GM06990 (cell line): ENCODE data around the gene ORC3.
"Not testable (repeated sequence)": the region's sequence is repeated elsewhere in the genome, so short reads cannot be mapped to it uniquely, and the experiment has no call there.

Experiments
- DNase-seq: peaks from one replicate; pipeline ENCODE4 v3.0.0-alpha.2; 2011; ENCODE audit not compliant: insufficient read length; ENCODE audit errors: extremely low read depth
- H3K27me3 ChIP-seq: replicated peaks from 2 replicates; pipeline ENCODE4 v1.6.0; 2011; ENCODE audit warnings: low read length; ENCODE audit not compliant: control insufficient read depth, insufficient read depth
- H3K36me3 ChIP-seq: 2 replicates; pipeline ENCODE4 v1.5.1; 2011; ENCODE audit warnings: low read length; ENCODE audit not compliant: control insufficient read depth, insufficient read depth
- H3K4me3 ChIP-seq: replicated peaks from 2 replicates; pipeline ENCODE4 v1.5.1; 2011; ENCODE audit warnings: low read depth, mild to moderate bottlenecking, control low read depth, low read length
- TF ChIP-seq, protein P1 (sequence below): IDR thresholded peaks from 2 replicates; pipeline ENCODE4 v1.5.1; 2011; ENCODE audit warnings: low read length, control low read depth, mild to moderate bottlenecking, inconsistent platforms; ENCODE audit not compliant: insufficient read depth, poor library complexity, severe bottlenecking

The ORC3 gene

DNA sequence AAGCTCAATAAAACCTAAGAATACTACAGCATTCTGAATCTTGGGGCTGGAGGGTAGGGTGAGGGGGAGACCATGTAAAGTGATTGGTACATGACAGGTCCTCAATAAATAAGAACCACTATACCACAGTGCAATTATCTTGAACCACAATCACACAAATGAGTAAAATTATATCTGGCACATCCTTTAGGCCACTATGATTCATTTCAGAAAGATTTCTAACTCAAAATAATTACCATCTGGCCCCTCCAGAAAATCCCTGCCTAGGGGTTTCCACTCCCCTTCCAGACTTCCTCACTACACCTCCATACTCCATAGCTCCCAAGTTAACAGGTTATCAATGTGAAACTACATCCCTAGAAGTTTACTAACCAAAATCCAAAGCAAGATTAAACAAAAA is 92.4 kb downstream of the ORC3 start:
- TF ChIP-seq, protein P1, sequence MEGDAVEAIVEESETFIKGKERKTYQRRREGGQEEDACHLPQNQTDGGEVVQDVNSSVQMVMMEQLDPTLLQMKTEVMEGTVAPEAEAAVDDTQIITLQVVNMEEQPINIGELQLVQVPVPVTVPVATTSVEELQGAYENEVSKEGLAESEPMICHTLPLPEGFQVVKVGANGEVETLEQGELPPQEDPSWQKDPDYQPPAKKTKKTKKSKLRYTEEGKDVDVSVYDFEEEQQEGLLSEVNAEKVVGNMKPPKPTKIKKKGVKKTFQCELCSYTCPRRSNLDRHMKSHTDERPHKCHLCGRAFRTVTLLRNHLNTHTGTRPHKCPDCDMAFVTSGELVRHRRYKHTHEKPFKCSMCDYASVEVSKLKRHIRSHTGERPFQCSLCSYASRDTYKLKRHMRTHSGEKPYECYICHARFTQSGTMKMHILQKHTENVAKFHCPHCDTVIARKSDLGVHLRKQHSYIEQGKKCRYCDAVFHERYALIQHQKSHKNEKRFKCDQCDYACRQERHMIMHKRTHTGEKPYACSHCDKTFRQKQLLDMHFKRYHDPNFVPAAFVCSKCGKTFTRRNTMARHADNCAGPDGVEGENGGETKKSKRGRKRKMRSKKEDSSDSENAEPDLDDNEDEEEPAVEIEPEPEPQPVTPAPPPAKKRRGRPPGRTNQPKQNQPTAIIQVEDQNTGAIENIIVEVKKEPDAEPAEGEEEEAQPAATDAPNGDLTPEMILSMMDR, result no peak
- Histone ChIP-seq H3K4me3 (no peak overlapping the region), H3K27me3 (no peaks in the 10 kb centered on the region), H3K36me3 (peaks cover 2% of the 10 kb centered on the region; the same call in 1 of the 2 replicates)
- DNase-seq, result peak; percentile 34

DNA sequence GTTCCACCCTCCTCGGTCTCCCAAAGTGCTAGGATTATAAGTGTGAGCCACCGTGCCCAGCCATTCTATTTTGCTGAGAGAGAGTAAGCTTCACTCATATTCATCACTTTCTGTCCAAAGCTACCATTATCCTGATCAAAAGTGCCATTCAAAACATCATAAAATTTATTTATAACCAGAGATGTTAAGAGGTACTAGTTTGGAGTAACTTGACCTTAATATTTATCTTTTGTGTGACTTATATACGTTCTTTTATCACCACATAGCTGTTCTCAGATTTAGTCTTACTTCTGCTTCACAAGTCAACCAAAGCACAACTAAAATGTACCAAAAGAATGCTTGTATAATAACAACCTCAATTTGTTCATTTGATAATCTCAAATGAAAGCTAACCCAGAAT is 94.0 kb downstream of the ORC3 start:
- H3K4me3 ChIP-seq, result no peak overlapping the region
- no peaks in the 10 kb centered on the region for H3K27me3 ChIP-seq
- no peak for DNase-seq
- peaks cover 3% of the 10 kb centered on the region for H3K36me3 ChIP-seq
- TF ChIP-seq, protein P1, result no peak

DNA sequence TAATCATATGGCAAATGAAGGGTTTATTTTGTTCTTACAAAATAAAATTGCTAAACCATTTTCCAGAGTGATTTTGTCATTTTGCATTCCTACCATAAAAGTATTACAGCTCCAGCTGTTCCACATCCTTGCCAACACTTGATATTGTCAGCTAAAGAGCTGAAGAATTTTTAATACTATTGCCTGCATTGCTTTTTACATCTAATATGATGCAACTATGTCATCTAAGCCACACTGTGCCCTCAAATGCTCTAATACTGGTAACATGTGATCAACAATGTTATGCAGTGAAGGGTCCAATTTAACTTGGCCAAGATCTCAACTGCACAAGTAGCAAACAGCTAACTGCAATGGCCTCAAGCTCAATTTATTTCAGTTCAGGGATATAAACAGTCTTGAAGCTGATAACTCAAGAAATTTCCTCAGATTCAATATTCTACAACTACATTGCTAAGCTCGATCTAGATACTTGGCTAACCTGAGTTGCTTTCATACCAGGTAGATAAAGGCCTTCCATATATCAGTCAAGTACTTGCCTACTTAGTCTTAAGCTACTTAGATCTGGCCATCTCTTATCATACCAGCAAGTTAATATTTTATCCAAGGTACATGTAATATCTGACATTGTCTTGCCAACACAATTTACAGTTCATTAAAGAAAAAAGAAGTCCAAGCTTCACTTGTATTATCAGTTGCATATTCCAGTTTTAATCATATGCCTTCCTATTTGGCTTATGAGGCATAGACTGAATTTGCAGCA is 95.1 kb downstream of the ORC3 start:
- Histone ChIP-seq H3K27me3 (no peaks in the 10 kb centered on the region), H3K36me3 (peaks cover 3% of the 10 kb centered on the region), H3K4me3 (no peak overlapping the region)
- DNase-seq, result no peak
- TF ChIP-seq, protein P1, result no peak

DNA sequence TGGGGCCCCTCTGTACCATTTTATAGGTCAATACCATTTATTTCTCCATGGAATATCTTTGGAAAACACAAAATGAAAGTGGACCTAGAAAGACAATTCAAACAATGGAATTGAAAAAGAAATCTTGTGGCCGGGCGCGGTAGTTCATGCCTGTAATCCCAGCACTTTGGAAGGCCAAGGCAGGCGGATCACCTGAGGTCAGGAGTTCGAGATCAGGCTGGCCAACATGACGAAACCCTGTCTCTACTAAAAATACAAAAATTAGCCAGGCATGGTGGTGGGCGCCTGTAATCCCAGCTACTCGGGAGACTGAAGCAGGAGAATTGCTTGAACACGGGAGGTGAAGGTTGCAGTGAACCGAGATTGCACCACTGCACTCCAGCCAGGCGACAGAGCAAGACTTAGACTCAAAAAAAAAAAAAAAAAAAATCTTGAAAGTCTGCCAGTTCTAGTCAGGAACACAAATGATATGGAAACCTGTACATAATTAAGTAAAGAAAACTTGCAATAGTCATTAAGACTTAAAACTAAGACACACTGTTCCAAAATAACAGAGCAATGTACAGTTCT is 96.8 kb downstream of the ORC3 start:
- DNase-seq, H3K36me3 ChIP-seq, H3K27me3 ChIP-seq, H3K4me3 ChIP-seq: not testable (repeated sequence)

GRCh38 chr6:87687296-87687695 is 97.4 kb downstream of the ORC3 start:
- TF ChIP-seq, protein P1, result no peak
- Histone ChIP-seq H3K36me3 (peaks cover 1% of the 10 kb centered on the region), H3K4me3 (no peak overlapping the region), H3K27me3 (no peaks in the 10 kb centered on the region)
- DNase-seq, result no peak

DNA sequence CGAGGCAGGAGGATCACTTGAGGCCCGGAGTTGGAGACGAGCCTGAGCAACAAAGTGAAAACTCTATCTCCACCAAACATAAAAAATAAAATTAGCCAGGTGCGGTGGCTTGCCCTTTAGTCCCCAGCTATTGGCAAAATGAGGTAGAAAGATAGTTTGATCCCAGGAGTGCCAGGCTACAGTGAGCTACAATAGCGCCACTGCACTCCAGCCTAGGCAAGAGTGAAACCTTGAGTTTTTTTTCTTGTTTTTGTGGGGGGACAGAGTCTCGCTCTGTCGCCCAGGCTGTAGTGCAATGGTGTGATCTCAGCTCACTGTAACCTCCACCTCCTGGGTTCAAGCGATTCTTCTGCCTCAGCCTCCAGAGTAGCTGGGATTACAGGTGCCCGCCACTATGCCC is 98.0 kb downstream of the ORC3 start:
- H3K36me3 ChIP-seq, H3K4me3 ChIP-seq, DNase-seq, H3K27me3 ChIP-seq: not testable (repeated sequence)

GRCh38 chr6:87690441-87690840 is 100.5 kb downstream of the ORC3 start:
- Histone ChIP-seq H3K27me3 (no peaks in the 10 kb centered on the region), H3K36me3 (peaks cover 1% of the 10 kb centered on the region), H3K4me3 (no peak overlapping the region)
- no peak for DNase-seq
- TF ChIP-seq, protein P1, result no peak
